Activated B cell treated with CpG ODN at 0.5 μM for 24 hours (primary cell): ENCODE measurements around the gene FAM186B. TPM values are rescaled to one million over a fixed set of nuclear protein-coding genes. Genes with fewer than 3 reads are reported as not detected.

ENCODE experiments used
- ATAC-seq: fragments of 200-7000 bp; cut with Tn5 transposase; one replicate; pipeline ENCODE4 v1.10.0; 2021; ENCODE audit warnings: low read depth, mild to moderate bottlenecking, moderate library complexity
- CTCF ChIA-PET: fragments of 350-600 bp; sonication (Branson Sonifier 250); formaldehyde crosslinking; loops from one replicate; lab custom pipeline; 2021; ENCODE audit warnings: antibody characterized with exemption; lab: Charles Lee
- POLR2A ChIA-PET: fragments of 350-600 bp; sonication (Branson Sonifier 250); formaldehyde crosslinking; loops from one replicate; lab custom pipeline; 2021; ENCODE audit warnings: antibody characterized with exemption; lab: Charles Lee
- DNase-seq: peaks from one replicate; pipeline ENCODE4 v3.0.0; 2022
- H3K27ac Mint-ChIP-seq: one replicate; pipeline ENCODE4 v1.8.0; 2020; ENCODE audit warnings: mixed read lengths
- H3K27me3 Mint-ChIP-seq: one replicate; pipeline ENCODE4 v1.8.0; 2021; ENCODE audit warnings: mixed read lengths
- H3K36me3 Mint-ChIP-seq: one replicate; pipeline ENCODE4 v1.8.0; 2021; ENCODE audit warnings: low read depth, mixed read lengths
- H3K4me1 Mint-ChIP-seq: one replicate; pipeline ENCODE4 v1.8.0; 2021; ENCODE audit warnings: mixed read lengths
- H3K4me3 Mint-ChIP-seq: one replicate; pipeline ENCODE4 v1.8.0; 2020; ENCODE audit warnings: mild to moderate bottlenecking, mixed read lengths
- H3K9me3 Mint-ChIP-seq: one replicate; pipeline ENCODE4 v1.8.0; 2020; ENCODE audit warnings: mixed read lengths
- CTCF ChIP-seq: fragments of 200-600 bp; IDR thresholded peaks from one replicate; pipeline ENCODE4 v1.8.0; 2022; ENCODE audit warnings: antibody characterized with exemption, mild to moderate bottlenecking
- intact Hi-C: fragments of 100-400 bp; cut with micrococcal nuclease; formaldehyde crosslinking; loops from one replicate; pipeline ENCODE4 v1.15.1; 2024
- total RNA-seq: library from RNA; stranded (reverse); gene quantifications from 2 replicates; pipeline ENCODE4 v1.2.3, GENCODE V29; 2022

Gene FAM186B
- total RNA-seq, 1 donor from 2014 or later: 1.5 TPM

- peaks cover 38% of the 10 kb centered on the region for H3K36me3 Mint-ChIP-seq
- ChIA-PET POLR2A (interaction anchor here (0.6 to 1.0 kb wide), 2 partner anchors 42 to 166 kb away, joined by 3 to 4 read pairs; partner anchors contain the start of gene PRPF40B), CTCF (interaction anchor here (0.9 to 4.9 kb wide), 7 partner anchors 8 to 292 kb away, joined by 3 to 25 read pairs (median 4); partner anchors contain the start of gene PRPF40B)
- no peak overlapping the region for H3K4me3 Mint-ChIP-seq
- no peak overlapping the region for H3K27ac Mint-ChIP-seq
- no peaks in the 10 kb centered on the region for H3K27me3 Mint-ChIP-seq
- H3K4me1 Mint-ChIP-seq: peaks cover 11% of the 10 kb centered on the region
- DNase-seq: no peak
- no peak for TF ChIP-seq CTCF
- ATAC-seq: peak; percentile 62
- no peaks in the 10 kb centered on the region for H3K9me3 Mint-ChIP-seq
- intact Hi-C loops: loop anchor here (1.0 to 5.0 kb wide), 3 partner anchors 41 to 292 kb away; partner anchors contain the start of gene PRPF40B
Observed at GRCh38 chr12:49580572-49581535, 24.6 kb downstream of the FAM186B start.

GRCh38 chr12:49578471-49579112, 26.8 kb downstream of the FAM186B start:
- H3K4me3 Mint-ChIP-seq: no peak overlapping the region
- no peaks in the 10 kb centered on the region for H3K27me3 Mint-ChIP-seq
- ATAC-seq: no peak
- ChIA-PET POLR2A (no interaction called here), CTCF (interaction anchor here (1.0 to 4.9 kb wide), 2 partner anchors 178 to 220 kb away, joined by 3 to 25 read pairs; no protein-coding TSS in a partner anchor)
- H3K36me3 Mint-ChIP-seq: peaks cover 36% of the 10 kb centered on the region
- H3K9me3 Mint-ChIP-seq: no peaks in the 10 kb centered on the region
- intact Hi-C loops: no loop called here
- no peak for DNase-seq
- no peak for TF ChIP-seq CTCF
- H3K27ac Mint-ChIP-seq: no peak overlapping the region
- H3K4me1 Mint-ChIP-seq: peaks cover 11% of the 10 kb centered on the region

- ChIA-PET POLR2A (no interaction called here), CTCF (no interaction called here)
- peaks cover 32% of the 10 kb centered on the region for H3K36me3 Mint-ChIP-seq
- no peaks in the 10 kb centered on the region for H3K9me3 Mint-ChIP-seq
- intact Hi-C loops: no loop called here
- H3K27me3 Mint-ChIP-seq: no peaks in the 10 kb centered on the region
- DNase-seq (no peak), ATAC-seq (no peak)
- H3K4me1 Mint-ChIP-seq: peaks cover 11% of the 10 kb centered on the region
- TF ChIP-seq CTCF: no peak
- H3K27ac Mint-ChIP-seq: no peak overlapping the region
- H3K4me3 Mint-ChIP-seq: no peak overlapping the region
Observed at GRCh38 chr12:49577589-49578315, 27.7 kb downstream of the FAM186B start.

GRCh38 chr12:49568442-49569162, 36.8 kb downstream of the FAM186B start:
- POLR2A ChIA-PET: interaction anchor here (0.9 kb wide), 1 partner anchor 202 kb away, joined by 3 read pairs; no protein-coding TSS in a partner anchor
- intact Hi-C loops: loop anchor here (1.0 to 10.0 kb wide), 3 partner anchors 55 to 256 kb away; partner anchors contain the start of genes FMNL3, NCKAP5L and PRPF40B
- no peaks in the 10 kb centered on the region for H3K9me3 Mint-ChIP-seq
- H3K27ac Mint-ChIP-seq: peak overlapping the region; percentile 100
- no peak for DNase-seq
- peaks cover 30% of the 10 kb centered on the region for H3K4me1 Mint-ChIP-seq
- peak; percentile 28 for ATAC-seq
- CTCF ChIA-PET: no interaction called here
- H3K4me3 Mint-ChIP-seq: peak overlapping the region; percentile 97
- no peak for TF ChIP-seq CTCF
- no peaks in the 10 kb centered on the region for H3K27me3 Mint-ChIP-seq
- peaks cover 33% of the 10 kb centered on the region for H3K36me3 Mint-ChIP-seq
